GM12875 (cell line): Measurements from ENCODE around the gene IMMT.

Source experiments
- H3K4me3 ChIP-seq: one replicate; pipeline ENCODE4 v1.5.1; 2011; ENCODE audit warnings: low read depth, low read length, control low read depth
- CTCF ChIP-seq: IDR thresholded peaks from 2 replicates; pipeline ENCODE4 v1.5.1; 2011; ENCODE audit warnings: low read depth, mild to moderate bottlenecking, control low read depth, inconsistent platforms, low read length, moderate library complexity, borderline replicate concordance; ENCODE audit not compliant: insufficient read depth

The IMMT gene

GRCh38 chr2:86211033-86211795, 16.0 kb upstream of the IMMT start:
- no peak for TF ChIP-seq CTCF
- no peak overlapping the region for H3K4me3 ChIP-seq

- no peak overlapping the region for H3K4me3 ChIP-seq
- no peak for TF ChIP-seq CTCF
Observed at GRCh38 chr2:86204458-86204857, 9.2 kb upstream of the IMMT start.

- H3K4me3 ChIP-seq = no peak overlapping the region
- no peak for TF ChIP-seq CTCF
Observed at GRCh38 chr2:86203614-86204013, 8.4 kb upstream of the IMMT start.

- TF ChIP-seq CTCF = no peak
- H3K4me3 ChIP-seq = no peak overlapping the region
Observed at GRCh38 chr2:86202702-86203101, 7.4 kb upstream of the IMMT start.

- TF ChIP-seq CTCF = no peak
- no peak overlapping the region for H3K4me3 ChIP-seq
Observed at GRCh38 chr2:86202336-86202692, 7.1 kb upstream of the IMMT start.

- H3K4me3 ChIP-seq = no peak overlapping the region
- no peak for TF ChIP-seq CTCF
Observed at GRCh38 chr2:86201671-86202335, 6.5 kb upstream of the IMMT start.

GRCh38 chr2:86200564-86200963, 5.3 kb upstream of the IMMT start:
- peak overlapping the region; percentile 67 for H3K4me3 ChIP-seq
